Measurements from ENCODE around the gene AAMP.

AAMP gene

GRCh38 chr2:218261423-218262236 is 8.3 kb downstream of the AAMP start:
- DNase-seq (ENCODE audit: low read depth), result no peak
- TF ChIP-seq CTCF (IDR thresholded peaks at IDR 0.05; ENCODE audit: low read depth, low read length, missing control alignments), result no peak
- no peak overlapping the region for H3K4me3 ChIP-seq (ENCODE audit: low read depth, low read length)

- DNase-seq (ENCODE audit: low read depth), result no peak
- no peak within 1 kb of the TSS for H3K4me3 ChIP-seq (ENCODE audit: low read depth, low read length)
- TF ChIP-seq CTCF (IDR thresholded peaks at IDR 0.05; ENCODE audit: low read depth, low read length, missing control alignments), result no peak
Observed at GRCh38 chr2:218260742-218261422, 9.1 kb downstream of the AAMP start, which contains the start of gene GPBAR1. GPBAR1 (plus strand) TSS chr2:218261015; CDS start chr2:218262725, 1,710 bp downstream.

- TF ChIP-seq CTCF (IDR thresholded peaks at IDR 0.05; ENCODE audit: low read depth, low read length, missing control alignments), result no peak
- H3K4me3 ChIP-seq (ENCODE audit: low read depth, low read length), result no peak overlapping the region
- no peak for DNase-seq (ENCODE audit: low read depth)
Observed at GRCh38 chr2:218260166-218260565, 9.8 kb downstream of the AAMP start.

- no peak for DNase-seq (ENCODE audit: low read depth)
- TF ChIP-seq CTCF (IDR thresholded peaks at IDR 0.05; ENCODE audit: low read depth, low read length, missing control alignments), result no peak
- H3K4me3 ChIP-seq (ENCODE audit: low read depth, low read length), result no peak overlapping the region
Observed at GRCh38 chr2:218259099-218259961, 10.6 kb downstream of the AAMP start.

- TF ChIP-seq CTCF (IDR thresholded peaks at IDR 0.05; ENCODE audit: low read depth, low read length, missing control alignments), result peak; percentile 80
- no peak overlapping the region for H3K4me3 ChIP-seq (ENCODE audit: low read depth, low read length)
- DNase-seq (ENCODE audit: low read depth), result peak; percentile 74
Observed at GRCh38 chr2:218257390-218257981, 12.5 kb downstream of the AAMP start.

GRCh38 chr2:218256612-218257350 is 13.2 kb downstream of the AAMP start:
- DNase-seq (ENCODE audit: low read depth), result no peak
- TF ChIP-seq CTCF (IDR thresholded peaks at IDR 0.05; ENCODE audit: low read depth, low read length, missing control alignments), result no peak
- no peak overlapping the region for H3K4me3 ChIP-seq (ENCODE audit: low read depth, low read length)

Data from GM12864 (cell line).